GM20431 (cell line): ENCODE results near the gene SAMD4B.

Experiments used
- in situ Hi-C: fragments of 300-500 bp; cut with MseI, MboI; formaldehyde crosslinking; loops from one replicate; pipeline ENCODE4 v1.15.0; 2020; ENCODE audit warnings: low sequenced_read_pairs; ENCODE audit not compliant: unreplicated experiment

SAMD4B gene

GRCh38 chr19:39416152-39417120, 74.2 kb downstream of the SAMD4B start:
- in situ Hi-C loops: no loop called here

GRCh38 chr19:39417463-39418181, 75.4 kb downstream of the SAMD4B start:
- in situ Hi-C loops: no loop called here

GRCh38 chr19:39419003-39419402, 76.8 kb downstream of the SAMD4B start:
- in situ Hi-C loops: no loop called here

- in situ Hi-C loops: no loop called here
These were observed 78.5 kb downstream of the SAMD4B start for GRCh38 chr19:39420769-39421168.

- in situ Hi-C loops: no loop called here
These were observed 79.8 kb downstream of the SAMD4B start for GRCh38 chr19:39422020-39422419.

GRCh38 chr19:39423258-39424086, 81.3 kb downstream of the SAMD4B start:
- in situ Hi-C loops: no loop called here

- in situ Hi-C loops: no loop called here
These were observed 82.7 kb downstream of the SAMD4B start for GRCh38 chr19:39424934-39425333.

- in situ Hi-C loops: no loop called here
These were observed 83.5 kb downstream of the SAMD4B start for GRCh38 chr19:39425744-39426143.

- in situ Hi-C loops: no loop called here
These were observed 83.9 kb downstream of the SAMD4B start for GRCh38 chr19:39426170-39426569.

- in situ Hi-C loops: no loop called here
These were observed 85.5 kb downstream of the SAMD4B start for GRCh38 chr19:39427707-39428106.

GRCh38 chr19:39428283-39429112, 86.3 kb downstream of the SAMD4B start:
- in situ Hi-C loops: no loop called here

- in situ Hi-C loops: no loop called here
These were observed 88.7 kb downstream of the SAMD4B start for GRCh38 chr19:39430675-39431593.

GRCh38 chr19:39432677-39433025, 90.4 kb downstream of the SAMD4B start:
- in situ Hi-C loops: no loop called here

- in situ Hi-C loops: no loop called here
These were observed 91.4 kb downstream of the SAMD4B start for GRCh38 chr19:39433480-39434079.

- in situ Hi-C loops: no loop called here
These were observed 92.2 kb downstream of the SAMD4B start for GRCh38 chr19:39434123-39435076.
